AG04450 (cell line): Measurements from ENCODE around the gene CD99L2. TPM values are rescaled to one million over a fixed set of nuclear protein-coding genes. Genes with fewer than 3 reads are reported as not detected.

Source experiments
- CTCF ChIA-PET: fragments of 300-600, 350-600 bp; formaldehyde crosslinking; extraction: SDS; loops from one replicate; lab custom pipeline; 2022; ENCODE audit warnings: antibody characterized with exemption, inconsistent platforms; lab: Charles Lee
- POLR2A ChIA-PET: fragments of 350-600 bp; formaldehyde crosslinking; extraction: SDS; loops from one replicate; lab custom pipeline; 2021; ENCODE audit warnings: antibody characterized with exemption, inconsistent platforms; lab: Yijun Ruan, JAX
- DNase-seq: peaks from one replicate; pipeline ENCODE4 v3.0.0-alpha.2; 2011; ENCODE audit warnings: low read depth, low spot score
- H3K27ac ChIP-seq: one replicate; pipeline ENCODE4 v1.5.1; 2012; ENCODE audit warnings: low read depth, low read length, control low read depth
- H3K27me3 ChIP-seq: one replicate; pipeline ENCODE4 v1.6.0; 2012; ENCODE audit warnings: low read length; ENCODE audit not compliant: control insufficient read depth, insufficient read depth
- H3K4me3 ChIP-seq: 2 replicates; pipeline ENCODE4 v1.5.1; 2011; ENCODE audit warnings: mild to moderate bottlenecking, low read depth, low read length, control low read depth
- H3K9me3 ChIP-seq: 2 replicates; pipeline ENCODE4 v1.5.1; 2012; ENCODE audit warnings: low read length; ENCODE audit not compliant: control insufficient read depth, insufficient read depth
- polyA plus RNA-seq: library from polyadenylated mRNA; depleted of rRNA; stranded (reverse); fragments of >200 nt; gene quantifications from 2 replicates; pipeline ENCODE4 v1.2.3, GENCODE V29; 2011
- TF ChIP-seq, protein P1 (sequence below): IDR thresholded peaks from 2 replicates; pipeline ENCODE4 v1.5.1; 2011; ENCODE audit warnings: low read depth, low read length, control low read depth, inconsistent platforms

The CD99L2 gene
- polyA plus RNA-seq, 1 experiment = 52.4 TPM

DNA sequence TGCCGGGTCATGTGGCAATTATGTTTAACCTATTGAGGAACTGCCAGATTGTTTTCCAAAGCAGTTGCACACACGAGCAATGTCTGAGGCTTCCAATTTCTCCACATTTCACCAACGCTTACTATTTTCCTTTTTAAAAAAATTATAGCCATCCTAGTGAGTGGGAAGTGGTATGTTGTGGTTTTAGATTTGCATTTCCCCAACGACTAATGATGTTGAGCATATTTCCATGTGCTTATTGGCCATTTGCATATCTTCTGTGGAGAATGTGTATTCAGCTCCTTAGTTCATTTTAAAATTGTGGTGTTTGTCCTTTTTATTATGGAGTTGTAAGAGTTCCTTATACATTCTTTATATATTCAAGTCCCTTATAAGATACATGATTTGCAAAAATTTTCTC is 145.1 kb downstream of the CD99L2 start:
- Histone ChIP-seq H3K27ac (no peak overlapping the region), H3K4me3 (no peak overlapping the region), H3K27me3 (no peaks in the 10 kb centered on the region), H3K9me3 (no peaks in the 10 kb centered on the region)
- DNase-seq = no peak
- ChIA-PET CTCF (no interaction called here), POLR2A (no interaction called here)
- TF ChIP-seq, protein P1, sequence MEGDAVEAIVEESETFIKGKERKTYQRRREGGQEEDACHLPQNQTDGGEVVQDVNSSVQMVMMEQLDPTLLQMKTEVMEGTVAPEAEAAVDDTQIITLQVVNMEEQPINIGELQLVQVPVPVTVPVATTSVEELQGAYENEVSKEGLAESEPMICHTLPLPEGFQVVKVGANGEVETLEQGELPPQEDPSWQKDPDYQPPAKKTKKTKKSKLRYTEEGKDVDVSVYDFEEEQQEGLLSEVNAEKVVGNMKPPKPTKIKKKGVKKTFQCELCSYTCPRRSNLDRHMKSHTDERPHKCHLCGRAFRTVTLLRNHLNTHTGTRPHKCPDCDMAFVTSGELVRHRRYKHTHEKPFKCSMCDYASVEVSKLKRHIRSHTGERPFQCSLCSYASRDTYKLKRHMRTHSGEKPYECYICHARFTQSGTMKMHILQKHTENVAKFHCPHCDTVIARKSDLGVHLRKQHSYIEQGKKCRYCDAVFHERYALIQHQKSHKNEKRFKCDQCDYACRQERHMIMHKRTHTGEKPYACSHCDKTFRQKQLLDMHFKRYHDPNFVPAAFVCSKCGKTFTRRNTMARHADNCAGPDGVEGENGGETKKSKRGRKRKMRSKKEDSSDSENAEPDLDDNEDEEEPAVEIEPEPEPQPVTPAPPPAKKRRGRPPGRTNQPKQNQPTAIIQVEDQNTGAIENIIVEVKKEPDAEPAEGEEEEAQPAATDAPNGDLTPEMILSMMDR = no peak

DNA sequence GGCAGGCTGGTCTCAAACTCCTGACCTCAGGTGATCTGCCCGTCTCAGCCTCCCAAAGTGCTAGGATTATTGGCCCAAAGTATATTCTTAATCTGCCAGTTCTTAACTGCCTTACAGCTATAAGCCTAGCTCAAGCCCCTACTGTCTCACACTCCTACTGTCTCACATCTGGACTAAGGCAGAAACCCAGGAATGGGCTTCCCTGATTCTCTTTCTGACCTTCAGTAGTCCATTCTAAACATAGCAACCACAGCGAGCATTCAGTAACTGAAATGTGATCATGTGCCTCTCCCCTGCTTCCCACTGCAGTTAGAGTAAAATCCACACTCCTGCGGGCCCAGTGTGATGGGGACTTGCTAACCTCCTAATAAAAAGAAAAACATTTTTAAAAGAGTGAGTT is 146.3 kb downstream of the CD99L2 start:
- ChIA-PET POLR2A (no interaction called here), CTCF (interaction anchor here (0.7 to 1.0 kb wide), 2 partner anchors 36 to 330 kb away, joined by 3 read pairs; no protein-coding TSS in a partner anchor)
- no peak for DNase-seq
- Histone ChIP-seq H3K27ac (no peak overlapping the region), H3K9me3 (no peaks in the 10 kb centered on the region), H3K27me3 (no peaks in the 10 kb centered on the region), H3K4me3 (no peak overlapping the region)
- TF ChIP-seq, protein P1 = no peak

DNA sequence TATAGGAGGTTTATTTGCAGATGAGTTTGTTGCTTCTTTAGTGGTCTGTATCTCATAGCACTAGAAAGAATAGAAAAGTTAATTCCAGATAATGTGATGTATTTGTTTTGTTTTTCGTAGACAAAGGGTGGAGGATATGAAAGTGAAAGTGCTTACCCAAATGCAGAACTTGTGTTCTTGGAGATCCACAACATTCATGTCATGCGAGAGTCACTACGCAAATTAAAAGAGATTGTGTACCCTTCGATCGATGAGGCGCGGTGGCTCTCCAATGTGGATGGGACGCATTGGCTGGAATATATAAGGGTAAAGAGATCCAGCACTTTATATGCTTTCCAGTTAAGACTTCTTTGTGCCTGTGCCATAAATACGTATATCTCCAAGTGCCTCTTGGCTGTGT is 162.0 kb downstream of the CD99L2 start:
- TF ChIP-seq, protein P1 = no peak
- Histone ChIP-seq H3K4me3 (no peak overlapping the region), H3K27me3 (no peaks in the 10 kb centered on the region), H3K27ac (no peak overlapping the region), H3K9me3 (no peaks in the 10 kb centered on the region)
- DNase-seq = no peak
- POLR2A ChIA-PET = no interaction called here
- CTCF ChIA-PET = no interaction called here

DNA sequence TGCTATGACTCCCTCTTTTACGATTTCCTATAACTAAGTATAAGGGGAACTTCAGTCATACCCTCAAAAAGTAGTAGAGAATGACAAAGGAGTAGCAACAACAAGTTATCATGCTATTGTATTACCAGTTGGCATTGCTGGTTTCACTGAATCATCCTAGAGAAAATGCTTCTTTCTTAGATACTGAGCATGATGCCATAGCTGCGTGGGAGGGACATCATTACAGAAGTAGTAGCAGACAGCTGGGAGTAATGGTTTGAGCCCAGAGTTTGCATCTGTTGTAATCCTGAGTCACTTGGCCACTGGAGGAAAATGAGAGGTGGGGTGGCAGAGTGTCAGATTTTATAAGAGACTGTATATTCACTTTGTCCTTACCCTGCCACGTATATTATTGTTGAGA is 166.7 kb downstream of the CD99L2 start:
- TF ChIP-seq, protein P1 = no peak
- H3K27ac ChIP-seq = no peak overlapping the region
- CTCF ChIA-PET = interaction anchor here (1.4 kb wide), 1 partner anchor 793 kb away, joined by 5 read pairs; no protein-coding TSS in a partner anchor

DNA sequence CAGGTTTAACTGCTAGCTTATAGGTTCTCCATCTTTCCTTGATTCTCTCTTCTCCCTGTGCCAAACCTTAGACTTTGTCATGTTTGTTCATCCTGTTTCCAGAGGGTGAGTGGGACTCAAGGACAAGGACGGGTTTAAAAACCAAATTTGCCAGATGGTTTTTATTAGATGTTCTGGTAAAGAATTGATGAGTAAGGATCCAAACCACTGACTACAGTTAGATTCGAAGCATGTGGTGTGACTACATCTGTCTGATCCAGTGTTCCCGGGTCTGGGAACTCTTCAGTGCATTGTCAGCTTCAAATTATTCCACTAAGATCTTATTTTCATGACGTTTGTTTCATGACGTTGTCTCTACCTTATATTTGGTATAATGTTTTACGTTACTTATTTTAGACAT is 167.7 kb downstream of the CD99L2 start:
- CTCF ChIA-PET = interaction anchor here (0.8 to 1.4 kb wide), 3 partner anchors 41 to 792 kb away, joined by 3 to 5 read pairs (median 4); no protein-coding TSS in a partner anchor

More for the DNA sequence above, 166.7 kb downstream of the CD99L2 start:
- DNase-seq = peak; percentile 68
- POLR2A ChIA-PET = no interaction called here
- no peaks in the 10 kb centered on the region for H3K27me3 ChIP-seq
- H3K4me3 ChIP-seq = no peak overlapping the region
- no peaks in the 10 kb centered on the region for H3K9me3 ChIP-seq

More for the DNA sequence above, 167.7 kb downstream of the CD99L2 start:
- H3K27ac ChIP-seq = no peak overlapping the region
- no peak overlapping the region for H3K4me3 ChIP-seq
- POLR2A ChIA-PET = no interaction called here
- TF ChIP-seq, protein P1 = no peak
- no peak for DNase-seq
- H3K27me3 ChIP-seq = no peaks in the 10 kb centered on the region
- H3K9me3 ChIP-seq = no peaks in the 10 kb centered on the region
